ENCODE measurements around the gene BLVRB.

DNA sequence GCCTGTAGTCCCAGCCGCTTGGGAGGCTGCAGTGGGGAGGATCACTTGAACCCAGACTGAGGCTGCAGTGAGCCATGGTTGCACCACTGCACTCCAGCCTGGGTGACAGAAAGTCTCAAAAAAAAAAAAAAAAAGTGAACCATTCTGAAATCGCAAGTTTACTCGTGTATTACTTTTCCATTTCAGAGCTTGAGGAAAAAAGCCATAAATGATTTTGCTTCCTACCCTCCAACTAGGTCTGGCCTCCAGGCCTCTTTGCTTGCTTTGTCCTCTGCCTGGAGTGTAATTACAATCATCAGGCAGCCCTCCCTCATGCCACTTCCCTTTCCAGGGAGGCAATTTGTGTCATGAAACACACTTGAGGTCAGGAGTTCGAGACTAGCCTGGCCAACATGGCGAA lies 8.5 kb downstream of the BLVRB start:
- TF ChIP-seq SP4 (IDR thresholded peaks at IDR 0.05; ENCODE audit: low read length) (no peak), POLR2A (IDR thresholded peaks at IDR 0.05; ENCODE audit: control extremely low read depth in 1 of 2, low read depth in 2 of 2, low read length in 2 of 2) (no peak), GTF2F1 (IDR thresholded peaks at IDR 0.05; ENCODE audit: borderline replicate concordance, low read depth, low read length) (no peak), JUN (IDR thresholded peaks at IDR 0.05; ENCODE audit: low read depth, low read length) (no peak), MAFK (IDR thresholded peaks at IDR 0.05; ENCODE audit: low read depth, low read length) (no peak), TAF7 (optimal IDR thresholded peaks at IDR 0.05; ENCODE audit: borderline replicate concordance, low read depth, low read length) (no peak), EZH2 (IDR thresholded peaks at IDR 0.05; ENCODE audit: low read depth, low read length, severe bottlenecking) (no peak), BCL11A (IDR thresholded peaks at IDR 0.05; ENCODE audit: low read depth in 2 of 2, low read length in 2 of 2) (no peak), TAF1 (IDR thresholded peaks at IDR 0.05; ENCODE audit: low read depth, low read length) (no peak)
- TF ChIP-seq, protein P1, sequence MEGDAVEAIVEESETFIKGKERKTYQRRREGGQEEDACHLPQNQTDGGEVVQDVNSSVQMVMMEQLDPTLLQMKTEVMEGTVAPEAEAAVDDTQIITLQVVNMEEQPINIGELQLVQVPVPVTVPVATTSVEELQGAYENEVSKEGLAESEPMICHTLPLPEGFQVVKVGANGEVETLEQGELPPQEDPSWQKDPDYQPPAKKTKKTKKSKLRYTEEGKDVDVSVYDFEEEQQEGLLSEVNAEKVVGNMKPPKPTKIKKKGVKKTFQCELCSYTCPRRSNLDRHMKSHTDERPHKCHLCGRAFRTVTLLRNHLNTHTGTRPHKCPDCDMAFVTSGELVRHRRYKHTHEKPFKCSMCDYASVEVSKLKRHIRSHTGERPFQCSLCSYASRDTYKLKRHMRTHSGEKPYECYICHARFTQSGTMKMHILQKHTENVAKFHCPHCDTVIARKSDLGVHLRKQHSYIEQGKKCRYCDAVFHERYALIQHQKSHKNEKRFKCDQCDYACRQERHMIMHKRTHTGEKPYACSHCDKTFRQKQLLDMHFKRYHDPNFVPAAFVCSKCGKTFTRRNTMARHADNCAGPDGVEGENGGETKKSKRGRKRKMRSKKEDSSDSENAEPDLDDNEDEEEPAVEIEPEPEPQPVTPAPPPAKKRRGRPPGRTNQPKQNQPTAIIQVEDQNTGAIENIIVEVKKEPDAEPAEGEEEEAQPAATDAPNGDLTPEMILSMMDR (IDR thresholded peaks at IDR 0.05; ENCODE audit: control extremely low read depth in 1 of 3, insufficient read depth in 1 of 3, low read depth in 1 of 3, low read length in 3 of 3): no peak

Data from H1 (cell line).